ENCODE measurements around the gene MAN1A2. TPM values are rescaled to one million over a fixed set of nuclear protein-coding genes. Genes with fewer than 3 reads are reported as not detected.

MAN1A2 gene
- polyA plus RNA-seq, 3 donors: 4.0 to 10.5 (median 7.2) TPM

GRCh38 chr1:117565745-117566455 is 198.7 kb downstream of the MAN1A2 start:
- Histone ChIP-seq H3K4me1 (ENCODE audit: control insufficient read depth in 1 of 2, insufficient read depth in 2 of 2, low read length in 2 of 2) (peaks cover 7 to 8% of the 10 kb centered on the region in 2 donors), H3K4me2 (replicated peaks; ENCODE audit: extremely low read depth, low read length, poor library complexity, severe bottlenecking) (no peak overlapping the region), H3K27ac (ENCODE audit: low read depth in 1 of 2, low read length in 2 of 2) (no peak overlapping the region), H3K36me3 (replicated peaks in 1 of 2; ENCODE audit: control insufficient read depth in 1 of 2, insufficient read depth in 2 of 2, low read length in 2 of 2) (no peaks in the 10 kb centered on the region), H2AFZ (ENCODE audit: insufficient read depth, low read depth, low read length, poor library complexity, severe bottlenecking) (no peak overlapping the region), H3K4me3 (replicated peaks in 1 of 3; ENCODE audit: low read depth in 2 of 3, low read length in 3 of 3) (no peak overlapping the region), H3K9ac (ENCODE audit: insufficient read depth, low read length, poor library complexity, severe bottlenecking) (no peak overlapping the region), H3K27me3 (ENCODE audit: control insufficient read depth in 2 of 2, insufficient read depth in 2 of 2, low read length in 2 of 2) (no peaks in the 10 kb centered on the region), H3K79me2 (ENCODE audit: insufficient read depth, low read length) (no peaks in the 10 kb centered on the region), H4K20me1 (ENCODE audit: insufficient read depth, low read length) (no peaks in the 10 kb centered on the region), H3K9me3 (replicated peaks in 1 of 2; ENCODE audit: control insufficient read depth in 1 of 2, insufficient read depth in 1 of 2, low read length in 2 of 2) (no peaks in the 10 kb centered on the region)
- Mint-ChIP-seq H3K27me3 (ENCODE audit: low read depth in 3 of 3) (peaks cover 0 to 4% (median 2%) of the 10 kb centered on the region in 3 donors), H3K36me3 (no peaks in the 10 kb centered on the region), H3K4me1 (peaks cover 10% of the 10 kb centered on the region), H3K4me3 (no peak overlapping the region), H3K27ac (no peak overlapping the region), H3K9me3 (no peaks in the 10 kb centered on the region)
- DNase-seq: no peak
- WGBS (ENCODE audit: insufficient coverage): 95% methylated on average over 8 of the region's 8 CpGs
- intact Hi-C loops (cut with micrococcal nuclease): no loop called here
- TF ChIP-seq CTCF (IDR thresholded peaks at IDR 0.05): no peak

- no peaks in the 10 kb centered on the region for H3K79me2 ChIP-seq (ENCODE audit: insufficient read depth, low read length)
- WGBS (ENCODE audit: insufficient coverage): no CpG with 5 or more reads among the region's 3 CpGs
- Mint-ChIP-seq H3K27ac (no peak overlapping the region), H3K36me3 (no peaks in the 10 kb centered on the region), H3K27me3 (ENCODE audit: low read depth in 3 of 3) (peaks cover 0 to 4% (median 4%) of the 10 kb centered on the region in 3 donors), H3K4me1 (peaks cover 10% of the 10 kb centered on the region), H3K9me3 (no peaks in the 10 kb centered on the region), H3K4me3 (no peak overlapping the region)
- H3K9ac ChIP-seq (ENCODE audit: insufficient read depth, low read length, poor library complexity, severe bottlenecking): no peak overlapping the region
- no peak overlapping the region for H3K4me2 ChIP-seq (replicated peaks; ENCODE audit: extremely low read depth, low read length, poor library complexity, severe bottlenecking)
- H2AFZ ChIP-seq (ENCODE audit: insufficient read depth, low read depth, low read length, poor library complexity, severe bottlenecking): no peak overlapping the region
- no peaks in the 10 kb centered on the region for H3K36me3 ChIP-seq (replicated peaks in 1 of 2; ENCODE audit: control insufficient read depth in 1 of 2, insufficient read depth in 2 of 2, low read length in 2 of 2)
- no peak overlapping the region for H3K27ac ChIP-seq (ENCODE audit: low read depth in 1 of 2, low read length in 2 of 2)
- no peak overlapping the region for H3K4me3 ChIP-seq (replicated peaks in 1 of 3; ENCODE audit: low read depth in 2 of 3, low read length in 3 of 3)
- intact Hi-C loops (cut with micrococcal nuclease): no loop called here
- H3K27me3 ChIP-seq (ENCODE audit: control insufficient read depth in 2 of 2, insufficient read depth in 2 of 2, low read length in 2 of 2): no peaks in the 10 kb centered on the region
- no peaks in the 10 kb centered on the region for H4K20me1 ChIP-seq (ENCODE audit: insufficient read depth, low read length)
- TF ChIP-seq CTCF (IDR thresholded peaks at IDR 0.05): no peak
- DNase-seq: no peak
- no peaks in the 10 kb centered on the region for H3K9me3 ChIP-seq (replicated peaks in 1 of 2; ENCODE audit: control insufficient read depth in 1 of 2, insufficient read depth in 1 of 2, low read length in 2 of 2)
- H3K4me1 ChIP-seq (ENCODE audit: control insufficient read depth in 1 of 2, insufficient read depth in 2 of 2, low read length in 2 of 2): peaks cover 7 to 8% of the 10 kb centered on the region in 2 donors
These were observed 199.3 kb downstream of the MAN1A2 start for GRCh38 chr1:117566556-117566955.
